CD4-positive, CD25-positive, alpha-beta regulatory T cell (primary cell): ENCODE results near the gene FAM184B. TPM values are rescaled to one million over a fixed set of nuclear protein-coding genes. Genes with fewer than 3 reads are reported as not detected.

Experiments
- ATAC-seq, 2 donors: fragments of 150-1000 bp; cut with Tn5 transposase; one replicate each; pipeline ENCODE4 v1.10.0; 2021; ENCODE audit warnings: low read depth in 2 of 2, moderate number of reproducible peaks in 2 of 2, moderate library complexity in 1 of 2
- DNase-seq, 3 donors: peaks; one replicate each; pipeline versions ENCODE4 v3.0.0 to v3.0.0-alpha.2; 2012 to 2022; ENCODE audit warnings: mixed read lengths in 1 of 3
- H3K27ac ChIP-seq: one replicate; pipeline ENCODE4 v1.7.0; 2013; ENCODE audit warnings: mild to moderate bottlenecking, low read length; ENCODE audit not compliant: insufficient read depth, poor library complexity, severe bottlenecking
- H3K27me3 ChIP-seq: one replicate; pipeline ENCODE4 v1.7.0; 2013; ENCODE audit warnings: low read length; ENCODE audit not compliant: control insufficient read depth, insufficient read depth
- H3K36me3 ChIP-seq: one replicate; pipeline ENCODE4 v1.7.0; 2013; ENCODE audit warnings: mild to moderate bottlenecking, low read length, moderate library complexity; ENCODE audit not compliant: control insufficient read depth, insufficient read depth
- H3K4me1 ChIP-seq: 2 replicates; pipeline ENCODE4 v1.7.0; 2013; ENCODE audit warnings: mild to moderate bottlenecking, low read length; ENCODE audit not compliant: insufficient read depth, control insufficient read depth, poor library complexity, severe bottlenecking
- H3K4me3 ChIP-seq: one replicate; pipeline ENCODE4 v1.7.0; 2013; ENCODE audit warnings: low read depth, mild to moderate bottlenecking, low read length, moderate library complexity
- H3K9me3 ChIP-seq, 2 experiments: 1 replicate in 1 of 2; 2 replicates in 1 of 2; pipeline ENCODE4 v1.7.0; 2013; ENCODE audit warnings: low read length in 2 of 2, mild to moderate bottlenecking in 1 of 2, moderate library complexity in 1 of 2; ENCODE audit not compliant: control insufficient read depth in 2 of 2
- H3K27ac Mint-ChIP-seq, 3 donors: one replicate each; pipeline ENCODE4 v1.8.0; 2020 to 2022; ENCODE audit warnings: mild to moderate bottlenecking in 3 of 3, mixed read lengths in 3 of 3, moderate library complexity in 2 of 3
- H3K27me3 Mint-ChIP-seq: one replicate; pipeline ENCODE4 v1.8.0; 2022; ENCODE audit warnings: mild to moderate bottlenecking, mixed read lengths
- H3K36me3 Mint-ChIP-seq: one replicate; pipeline ENCODE4 v1.8.0; 2020; ENCODE audit warnings: mixed read lengths
- H3K4me1 Mint-ChIP-seq, 4 donors: one replicate each; pipeline ENCODE4 v1.8.0; 2020 to 2022; ENCODE audit warnings: mixed read lengths in 4 of 4, mild to moderate bottlenecking in 1 of 4
- H3K4me3 Mint-ChIP-seq, 4 donors: one replicate each; pipeline ENCODE4 v1.8.0; 2020 to 2022; ENCODE audit warnings: mild to moderate bottlenecking in 4 of 4, mixed read lengths in 4 of 4, moderate library complexity in 3 of 4
- H3K9me3 Mint-ChIP-seq, 7 donors: one replicate each; pipeline ENCODE4 v1.8.0; 2020 to 2022; ENCODE audit warnings: mixed read lengths in 7 of 7, mild to moderate bottlenecking in 3 of 7, moderate library complexity in 2 of 7
- polyA plus RNA-seq, 4 donors: library from polyadenylated mRNA; unstranded; fragments of 300-500 nt; fragmentation: Illumina TruSeq; gene quantifications; one replicate each; pipeline ENCODE4 v1.2.3, GENCODE V29; 2021
- total RNA-seq: library from RNA; stranded (reverse); gene quantifications from one replicate; pipeline ENCODE4 v1.2.3, GENCODE V29; 2022

FAM184B gene
- total and polyA plus RNA-seq, 5 donors from 2014 or later = 0.03 TPM; not detected in 4

GRCh38 chr4:17657849-17658248 lies 123.6 kb downstream of the FAM184B start:
- no peaks in the 10 kb centered on the region for H3K36me3 ChIP-seq
- H3K9me3 ChIP-seq = no peaks in the 10 kb centered on the region
- Mint-ChIP-seq H3K4me1 (no peaks in the 10 kb centered on the region), H3K27me3 (peaks cover 5% of the 10 kb centered on the region), H3K9me3 (peaks cover 0 to 2% (median 0%) of the 10 kb centered on the region in 7 donors), H3K27ac (no peak overlapping the region), H3K4me3 (no peak overlapping the region), H3K36me3 (no peaks in the 10 kb centered on the region)
- no peaks in the 10 kb centered on the region for H3K4me1 ChIP-seq
- no peak overlapping the region for H3K4me3 ChIP-seq
- no peak overlapping the region for H3K27ac ChIP-seq
- ATAC-seq (no peak), DNase-seq (no peak)
- no peaks in the 10 kb centered on the region for H3K27me3 ChIP-seq

GRCh38 chr4:17657090-17657489 lies 124.3 kb downstream of the FAM184B start:
- no peaks in the 10 kb centered on the region for H3K9me3 ChIP-seq
- Mint-ChIP-seq H3K36me3 (no peaks in the 10 kb centered on the region), H3K4me3 (no peak overlapping the region), H3K27me3 (peaks cover 5% of the 10 kb centered on the region), H3K4me1 (no peaks in the 10 kb centered on the region), H3K27ac (no peak overlapping the region), H3K9me3 (peaks cover 0 to 2% (median 0%) of the 10 kb centered on the region in 7 donors)
- H3K36me3 ChIP-seq = no peaks in the 10 kb centered on the region
- no peak for DNase-seq
- no peak overlapping the region for H3K4me3 ChIP-seq
- no peak overlapping the region for H3K27ac ChIP-seq
- ATAC-seq = no peak
- H3K27me3 ChIP-seq = no peaks in the 10 kb centered on the region
- H3K4me1 ChIP-seq = no peaks in the 10 kb centered on the region

GRCh38 chr4:17654701-17655100 lies 126.7 kb downstream of the FAM184B start:
- Histone ChIP-seq H3K27me3 (no peaks in the 10 kb centered on the region), H3K27ac (no peak overlapping the region), H3K4me1 (no peaks in the 10 kb centered on the region), H3K4me3 (no peak overlapping the region), H3K9me3 (no peaks in the 10 kb centered on the region), H3K36me3 (no peaks in the 10 kb centered on the region)
- DNase-seq = no peak
- no peak overlapping the region for H3K27ac Mint-ChIP-seq
- H3K9me3 Mint-ChIP-seq = peaks cover 0 to 4% (median 0%) of the 10 kb centered on the region in 7 donors
- no peak overlapping the region for H3K4me3 Mint-ChIP-seq
- H3K36me3 Mint-ChIP-seq = no peaks in the 10 kb centered on the region
- peaks cover 5% of the 10 kb centered on the region for H3K27me3 Mint-ChIP-seq
- H3K4me1 Mint-ChIP-seq = peaks cover 0 to 9% (median 3%) of the 10 kb centered on the region in 4 donors
- ATAC-seq = no peak

- no peaks in the 10 kb centered on the region for H3K4me1 ChIP-seq
- H3K4me1 Mint-ChIP-seq = peaks cover 0 to 9% (median 3%) of the 10 kb centered on the region in 4 donors
- no peak overlapping the region for H3K27ac ChIP-seq
- H3K4me3 ChIP-seq = no peak overlapping the region
- H3K27ac Mint-ChIP-seq = no peak overlapping the region
- peaks cover 0 to 5% (median 0%) of the 10 kb centered on the region in 7 donors for H3K9me3 Mint-ChIP-seq
- no peaks in the 10 kb centered on the region for H3K27me3 ChIP-seq
- ATAC-seq = no peak
- no peaks in the 10 kb centered on the region for H3K27me3 Mint-ChIP-seq
- no peaks in the 10 kb centered on the region for H3K36me3 Mint-ChIP-seq
- no peak overlapping the region for H3K4me3 Mint-ChIP-seq
- no peaks in the 10 kb centered on the region for H3K9me3 ChIP-seq
- H3K36me3 ChIP-seq = no peaks in the 10 kb centered on the region
- no peak for DNase-seq
These were observed 131.0 kb downstream of the FAM184B start for GRCh38 chr4:17650406-17650805.

GRCh38 chr4:17647927-17648326 lies 133.5 kb downstream of the FAM184B start:
- peaks cover 0 to 9% (median 3%) of the 10 kb centered on the region in 4 donors for H3K4me1 Mint-ChIP-seq
- DNase-seq = no peak
- no peak for ATAC-seq
- Histone ChIP-seq H3K4me1 (no peaks in the 10 kb centered on the region), H3K9me3 (no peaks in the 10 kb centered on the region), H3K27me3 (no peaks in the 10 kb centered on the region), H3K4me3 (no peak overlapping the region), H3K36me3 (no peaks in the 10 kb centered on the region), H3K27ac (no peak overlapping the region)
- no peak overlapping the region for H3K27ac Mint-ChIP-seq
- H3K27me3 Mint-ChIP-seq = no peaks in the 10 kb centered on the region
- H3K4me3 Mint-ChIP-seq = no peak overlapping the region
- no peaks in the 10 kb centered on the region for H3K36me3 Mint-ChIP-seq
- peaks cover 0 to 4% (median 0%) of the 10 kb centered on the region in 7 donors for H3K9me3 Mint-ChIP-seq

- no peaks in the 10 kb centered on the region for H3K4me1 ChIP-seq
- no peaks in the 10 kb centered on the region for H3K36me3 ChIP-seq
- no peak overlapping the region for H3K27ac ChIP-seq
- H3K27me3 ChIP-seq = no peaks in the 10 kb centered on the region
- ATAC-seq (no peak), DNase-seq (no peak)
- H3K9me3 Mint-ChIP-seq = peaks cover 0 to 4% (median 0%) of the 10 kb centered on the region in 7 donors
- H3K36me3 Mint-ChIP-seq = peaks cover 5% of the 10 kb centered on the region
- H3K27me3 Mint-ChIP-seq = no peaks in the 10 kb centered on the region
- peaks cover 0 to 9% (median 3%) of the 10 kb centered on the region in 4 donors for H3K4me1 Mint-ChIP-seq
- no peaks in the 10 kb centered on the region for H3K9me3 ChIP-seq
- H3K4me3 Mint-ChIP-seq = no peak overlapping the region
- no peak overlapping the region for H3K4me3 ChIP-seq
- H3K27ac Mint-ChIP-seq = no peak overlapping the region
These were observed 134.1 kb downstream of the FAM184B start for GRCh38 chr4:17647176-17647806.

- H3K27me3 ChIP-seq = no peaks in the 10 kb centered on the region
- H3K36me3 ChIP-seq = no peaks in the 10 kb centered on the region
- H3K4me3 ChIP-seq = no peak overlapping the region
- H3K9me3 ChIP-seq = no peaks in the 10 kb centered on the region
- H3K4me1 ChIP-seq = no peaks in the 10 kb centered on the region
- H3K27ac ChIP-seq = no peak overlapping the region
- Mint-ChIP-seq H3K27ac (no peak overlapping the region), H3K9me3 (peaks cover 0 to 4% (median 0%) of the 10 kb centered on the region in 7 donors), H3K4me1 (peaks cover 0 to 7% (median 3%) of the 10 kb centered on the region in 4 donors), H3K27me3 (no peaks in the 10 kb centered on the region), H3K4me3 (no peak overlapping the region), H3K36me3 (peaks cover 5% of the 10 kb centered on the region)
- DNase-seq (no peak), ATAC-seq (no peak)
These were observed 134.7 kb downstream of the FAM184B start for GRCh38 chr4:17646693-17647092.

- Mint-ChIP-seq H3K27ac (peak overlapping the region in 1 of 3 donors; percentile 79), H3K36me3 (peaks cover 5% of the 10 kb centered on the region), H3K27me3 (no peaks in the 10 kb centered on the region), H3K4me3 (no peak overlapping the region), H3K4me1 (no peaks in the 10 kb centered on the region), H3K9me3 (peaks cover 0 to 1% (median 0%) of the 10 kb centered on the region in 7 donors)
- ATAC-seq = no peak
- Histone ChIP-seq H3K4me3 (no peak overlapping the region), H3K4me1 (no peaks in the 10 kb centered on the region), H3K9me3 (no peaks in the 10 kb centered on the region), H3K27me3 (no peaks in the 10 kb centered on the region), H3K27ac (no peak overlapping the region), H3K36me3 (no peaks in the 10 kb centered on the region)
- no peak for DNase-seq
These were observed 139.0 kb downstream of the FAM184B start for GRCh38 chr4:17642398-17642783.
